Central memory CD8-positive, alpha-beta T cell (primary cell): ENCODE measurements around the gene KCNK10.

Source experiments
- ATAC-seq: fragments of 150-1000 bp; cut with Tn5 transposase; replicated peaks from 2 replicates; pipeline ENCODE4 v1.10.0; 2022; ENCODE audit warnings: mild to moderate bottlenecking, moderate FRiP score, moderate number of reproducible peaks; ENCODE audit not compliant: poor library complexity, severe bottlenecking; ENCODE audit errors: extremely low read depth
- DNase-seq, 2 donors: peaks; one replicate each; pipeline ENCODE4 v3.0.0; 2021; ENCODE audit warnings: low spot score in 2 of 2
- H3K27ac Mint-ChIP-seq: one replicate; pipeline ENCODE4 v1.8.0; 2022; ENCODE audit warnings: low read depth, mild to moderate bottlenecking, moderate library complexity, mixed read lengths
- H3K27me3 Mint-ChIP-seq: one replicate; pipeline ENCODE4 v1.8.0; 2022; ENCODE audit warnings: mixed read lengths
- H3K36me3 Mint-ChIP-seq: one replicate; pipeline ENCODE4 v1.8.0; 2022; ENCODE audit warnings: mild to moderate bottlenecking, moderate library complexity, mixed read lengths; ENCODE audit not compliant: insufficient read depth
- H3K4me1 Mint-ChIP-seq: one replicate; pipeline ENCODE4 v1.8.0; 2022; ENCODE audit warnings: mixed read lengths
- H3K4me3 Mint-ChIP-seq: one replicate; pipeline ENCODE4 v1.8.0; 2022; ENCODE audit warnings: mild to moderate bottlenecking, moderate library complexity, mixed read lengths
- H3K9me3 Mint-ChIP-seq: one replicate; pipeline ENCODE4 v1.8.0; 2022; ENCODE audit warnings: mixed read lengths

KCNK10 gene

GRCh38 chr14:88255196-88255595 is 67.9 kb downstream of the KCNK10 start:
- Mint-ChIP-seq H3K27me3 (peaks cover 85% of the 10 kb centered on the region), H3K4me1 (no peaks in the 10 kb centered on the region), H3K4me3 (no peak overlapping the region), H3K9me3 (no peaks in the 10 kb centered on the region), H3K27ac (no peak overlapping the region), H3K36me3 (no peaks in the 10 kb centered on the region)
- ATAC-seq: no peak
- DNase-seq: no peak

- no peak for ATAC-seq
- Mint-ChIP-seq H3K27ac (no peak overlapping the region), H3K36me3 (no peaks in the 10 kb centered on the region), H3K9me3 (no peaks in the 10 kb centered on the region), H3K4me3 (no peak overlapping the region), H3K4me1 (no peaks in the 10 kb centered on the region), H3K27me3 (peaks cover 83% of the 10 kb centered on the region)
- no peak for DNase-seq
Measured at GRCh38 chr14:88252498-88252897, 70.6 kb downstream of the KCNK10 start.

GRCh38 chr14:88251650-88252049 is 71.4 kb downstream of the KCNK10 start:
- ATAC-seq: no peak
- H3K27ac Mint-ChIP-seq: no peak overlapping the region
- no peak for DNase-seq

GRCh38 chr14:88249266-88249665 is 73.8 kb downstream of the KCNK10 start:
- no peak overlapping the region for H3K4me3 Mint-ChIP-seq
- no peaks in the 10 kb centered on the region for H3K4me1 Mint-ChIP-seq
- no peaks in the 10 kb centered on the region for H3K36me3 Mint-ChIP-seq
- no peaks in the 10 kb centered on the region for H3K9me3 Mint-ChIP-seq
- H3K27me3 Mint-ChIP-seq: peaks cover 95% of the 10 kb centered on the region
- ATAC-seq (no peak), DNase-seq (no peak)
- no peak overlapping the region for H3K27ac Mint-ChIP-seq

More at GRCh38 chr14:88251650-88252049, 71.4 kb downstream of the KCNK10 start:
- no peaks in the 10 kb centered on the region for H3K36me3 Mint-ChIP-seq
- H3K27me3 Mint-ChIP-seq: peaks cover 83% of the 10 kb centered on the region
- no peaks in the 10 kb centered on the region for H3K4me1 Mint-ChIP-seq
- H3K4me3 Mint-ChIP-seq: no peak overlapping the region
- no peaks in the 10 kb centered on the region for H3K9me3 Mint-ChIP-seq

- DNase-seq: no peak
- Mint-ChIP-seq H3K9me3 (no peaks in the 10 kb centered on the region), H3K27me3 (peaks cover 89% of the 10 kb centered on the region), H3K27ac (no peak overlapping the region), H3K4me3 (no peak overlapping the region), H3K36me3 (no peaks in the 10 kb centered on the region), H3K4me1 (no peaks in the 10 kb centered on the region)
- ATAC-seq: no peak
Measured at GRCh38 chr14:88248606-88249005, 74.5 kb downstream of the KCNK10 start.

GRCh38 chr14:88247228-88247627 is 75.8 kb downstream of the KCNK10 start:
- Mint-ChIP-seq H3K36me3 (no peaks in the 10 kb centered on the region), H3K27me3 (peaks cover 75% of the 10 kb centered on the region), H3K9me3 (no peaks in the 10 kb centered on the region), H3K4me3 (no peak overlapping the region), H3K27ac (no peak overlapping the region), H3K4me1 (no peaks in the 10 kb centered on the region)
- no peak for ATAC-seq
- no peak for DNase-seq

- Mint-ChIP-seq H3K4me1 (no peaks in the 10 kb centered on the region), H3K27me3 (peaks cover 75% of the 10 kb centered on the region), H3K9me3 (no peaks in the 10 kb centered on the region), H3K27ac (no peak overlapping the region), H3K36me3 (no peaks in the 10 kb centered on the region), H3K4me3 (no peak overlapping the region)
- DNase-seq (no peak), ATAC-seq (no peak)
Measured at GRCh38 chr14:88245321-88245720, 77.7 kb downstream of the KCNK10 start.

- Mint-ChIP-seq H3K4me3 (no peak overlapping the region), H3K27me3 (peaks cover 79% of the 10 kb centered on the region), H3K9me3 (no peaks in the 10 kb centered on the region), H3K4me1 (no peaks in the 10 kb centered on the region), H3K36me3 (no peaks in the 10 kb centered on the region), H3K27ac (no peak overlapping the region)
- ATAC-seq (no peak), DNase-seq (no peak)
Measured at GRCh38 chr14:88243946-88244345, 79.1 kb downstream of the KCNK10 start.

- no peak for DNase-seq
- no peak overlapping the region for H3K4me3 Mint-ChIP-seq
- H3K36me3 Mint-ChIP-seq: no peaks in the 10 kb centered on the region
- H3K4me1 Mint-ChIP-seq: no peaks in the 10 kb centered on the region
- H3K27ac Mint-ChIP-seq: no peak overlapping the region
- no peak for ATAC-seq
- peaks cover 68% of the 10 kb centered on the region for H3K27me3 Mint-ChIP-seq
- no peaks in the 10 kb centered on the region for H3K9me3 Mint-ChIP-seq
Measured at GRCh38 chr14:88242446-88242845, 80.6 kb downstream of the KCNK10 start.

GRCh38 chr14:88241810-88242209 is 81.3 kb downstream of the KCNK10 start:
- Mint-ChIP-seq H3K4me1 (no peaks in the 10 kb centered on the region), H3K4me3 (no peak overlapping the region)

GRCh38 chr14:88234442-88234841 is 88.6 kb downstream of the KCNK10 start:
- Mint-ChIP-seq H3K4me1 (no peaks in the 10 kb centered on the region), H3K27ac (no peak overlapping the region), H3K4me3 (no peak overlapping the region), H3K9me3 (no peaks in the 10 kb centered on the region), H3K36me3 (no peaks in the 10 kb centered on the region), H3K27me3 (peaks cover 54% of the 10 kb centered on the region)
- ATAC-seq (no peak), DNase-seq (no peak)

More at GRCh38 chr14:88241810-88242209, 81.3 kb downstream of the KCNK10 start:
- DNase-seq (no peak), ATAC-seq (no peak)
- Mint-ChIP-seq H3K27me3 (peaks cover 61% of the 10 kb centered on the region), H3K36me3 (no peaks in the 10 kb centered on the region), H3K27ac (no peak overlapping the region), H3K9me3 (no peaks in the 10 kb centered on the region)

- Mint-ChIP-seq H3K9me3 (no peaks in the 10 kb centered on the region), H3K4me3 (no peak overlapping the region), H3K27ac (no peak overlapping the region), H3K27me3 (peaks cover 48% of the 10 kb centered on the region), H3K4me1 (no peaks in the 10 kb centered on the region), H3K36me3 (no peaks in the 10 kb centered on the region)
- ATAC-seq (no peak), DNase-seq (no peak)
Measured at GRCh38 chr14:88233915-88234314, 89.2 kb downstream of the KCNK10 start.

- ATAC-seq (no peak), DNase-seq (no peak)
- no peak overlapping the region for H3K27ac Mint-ChIP-seq
Measured at GRCh38 chr14:88232771-88233170, 90.3 kb downstream of the KCNK10 start.

GRCh38 chr14:88231603-88232002 is 91.5 kb downstream of the KCNK10 start:
- Mint-ChIP-seq H3K27me3 (peaks cover 45% of the 10 kb centered on the region), H3K36me3 (no peaks in the 10 kb centered on the region)

More at GRCh38 chr14:88232771-88233170, 90.3 kb downstream of the KCNK10 start:
- no peaks in the 10 kb centered on the region for H3K4me1 Mint-ChIP-seq
- no peaks in the 10 kb centered on the region for H3K9me3 Mint-ChIP-seq
- no peaks in the 10 kb centered on the region for H3K36me3 Mint-ChIP-seq
- H3K4me3 Mint-ChIP-seq: no peak overlapping the region
- H3K27me3 Mint-ChIP-seq: peaks cover 45% of the 10 kb centered on the region

More at GRCh38 chr14:88231603-88232002, 91.5 kb downstream of the KCNK10 start:
- no peak overlapping the region for H3K27ac Mint-ChIP-seq
- DNase-seq: no peak
- H3K4me1 Mint-ChIP-seq: no peaks in the 10 kb centered on the region
- no peak for ATAC-seq
- H3K9me3 Mint-ChIP-seq: no peaks in the 10 kb centered on the region
- H3K4me3 Mint-ChIP-seq: no peak overlapping the region
